ENCODE data around the gene IQSEC1.

The IQSEC1 gene

GRCh38 chr3:12947504-12948369 is 125.5 kb downstream of the IQSEC1 start:
- peak; percentile 15 for DNase-seq

- no peak for DNase-seq
Measured at GRCh38 chr3:12946649-12947316, 126.4 kb downstream of the IQSEC1 start.

- DNase-seq = no peak
Measured at GRCh38 chr3:12946251-12946648, 127.0 kb downstream of the IQSEC1 start.

GRCh38 chr3:12944849-12945248 is 128.4 kb downstream of the IQSEC1 start:
- DNase-seq = no peak

- no peak for DNase-seq
Measured at GRCh38 chr3:12944413-12944812, 128.8 kb downstream of the IQSEC1 start.

GRCh38 chr3:12943124-12944021 is 129.9 kb downstream of the IQSEC1 start:
- DNase-seq = no peak

GRCh38 chr3:12941495-12942023 is 131.7 kb downstream of the IQSEC1 start:
- DNase-seq = no peak

- no peak for DNase-seq
Measured at GRCh38 chr3:12940854-12941253, 132.4 kb downstream of the IQSEC1 start.

GRCh38 chr3:12939137-12939536 is 134.1 kb downstream of the IQSEC1 start:
- no peak for DNase-seq

GRCh38 chr3:12938258-12938711 is 134.9 kb downstream of the IQSEC1 start:
- DNase-seq = no peak

GRCh38 chr3:12935861-12936830 is 137.1 kb downstream of the IQSEC1 start:
- no peak for DNase-seq

- DNase-seq = no peak
Measured at GRCh38 chr3:12935023-12935860, 138.0 kb downstream of the IQSEC1 start.

- no peak for DNase-seq
Measured at GRCh38 chr3:12934431-12934830, 138.8 kb downstream of the IQSEC1 start.

GRCh38 chr3:12933901-12934300 is 139.3 kb downstream of the IQSEC1 start:
- no peak for DNase-seq

GRCh38 chr3:12932754-12933153 is 140.5 kb downstream of the IQSEC1 start:
- no peak for DNase-seq

GRCh38 chr3:12932347-12932746 is 140.9 kb downstream of the IQSEC1 start:
- DNase-seq = no peak

GRCh38 chr3:12931273-12931905 is 141.8 kb downstream of the IQSEC1 start:
- DNase-seq = no peak

- DNase-seq = no peak
Measured at GRCh38 chr3:12929801-12930200, 143.4 kb downstream of the IQSEC1 start.

GRCh38 chr3:12926660-12927059 is 146.6 kb downstream of the IQSEC1 start:
- no peak for DNase-seq

- DNase-seq = no peak
Measured at GRCh38 chr3:12925648-12926047, 147.6 kb downstream of the IQSEC1 start.
